ENCODE data around the gene NKIRAS2.

NKIRAS2 gene

GRCh38 chr17:41974658-41975057, 45.2 kb upstream of the NKIRAS2 start:
- TF ChIP-seq CTCF (IDR thresholded peaks at IDR 0.05; ENCODE audit: low read length, missing control alignments), result no peak
- no peak for DNase-seq (ENCODE audit: low read depth)
- H3K4me3 ChIP-seq (replicated peaks; ENCODE audit: low read depth, low read length), result no peak overlapping the region

GRCh38 chr17:41975099-41976083, 44.5 kb upstream of the NKIRAS2 start:
- no peak for DNase-seq (ENCODE audit: low read depth)
- TF ChIP-seq CTCF (IDR thresholded peaks at IDR 0.05; ENCODE audit: low read length, missing control alignments), result no peak

GRCh38 chr17:41976142-41976768, 43.6 kb upstream of the NKIRAS2 start:
- no peak for DNase-seq (ENCODE audit: low read depth)
- no peak for TF ChIP-seq CTCF (IDR thresholded peaks at IDR 0.05; ENCODE audit: low read length, missing control alignments)
- H3K4me3 ChIP-seq (replicated peaks; ENCODE audit: low read depth, low read length), result no peak overlapping the region

More at GRCh38 chr17:41975099-41976083, 44.5 kb upstream of the NKIRAS2 start:
- H3K4me3 ChIP-seq (replicated peaks; ENCODE audit: low read depth, low read length), result no peak overlapping the region

- H3K4me3 ChIP-seq (replicated peaks; ENCODE audit: low read depth, low read length), result no peak overlapping the region
- no peak for DNase-seq (ENCODE audit: low read depth)
- TF ChIP-seq CTCF (IDR thresholded peaks at IDR 0.05; ENCODE audit: low read length, missing control alignments), result no peak
Observed at GRCh38 chr17:41977991-41978390, 41.9 kb upstream of the NKIRAS2 start.

- no peak for TF ChIP-seq CTCF (IDR thresholded peaks at IDR 0.05; ENCODE audit: low read length, missing control alignments)
- no peak overlapping the region for H3K4me3 ChIP-seq (replicated peaks; ENCODE audit: low read depth, low read length)
- DNase-seq (ENCODE audit: low read depth), result peak; percentile 36
Observed at GRCh38 chr17:41982026-41982760, 37.7 kb upstream of the NKIRAS2 start.

- no peak for TF ChIP-seq CTCF (IDR thresholded peaks at IDR 0.05; ENCODE audit: low read length, missing control alignments)
- H3K4me3 ChIP-seq (replicated peaks; ENCODE audit: low read depth, low read length), result no peak overlapping the region
- DNase-seq (ENCODE audit: low read depth), result no peak
Observed at GRCh38 chr17:41984454-41984853, 35.4 kb upstream of the NKIRAS2 start.

All from fibroblast of pulmonary artery (primary cell).